ENCODE results near the gene ALDH16A1. TPM values are rescaled to one million over a fixed set of nuclear protein-coding genes. Genes with fewer than 3 reads are reported as not detected.

ALDH16A1 gene
- total and polyA plus RNA-seq, 10 of the 15 experiments (the other 5 are each of a cell fraction or from before 2014, with no cell fraction given) = 1.7 to 49.3 (median 18.1) TPM

DNA sequence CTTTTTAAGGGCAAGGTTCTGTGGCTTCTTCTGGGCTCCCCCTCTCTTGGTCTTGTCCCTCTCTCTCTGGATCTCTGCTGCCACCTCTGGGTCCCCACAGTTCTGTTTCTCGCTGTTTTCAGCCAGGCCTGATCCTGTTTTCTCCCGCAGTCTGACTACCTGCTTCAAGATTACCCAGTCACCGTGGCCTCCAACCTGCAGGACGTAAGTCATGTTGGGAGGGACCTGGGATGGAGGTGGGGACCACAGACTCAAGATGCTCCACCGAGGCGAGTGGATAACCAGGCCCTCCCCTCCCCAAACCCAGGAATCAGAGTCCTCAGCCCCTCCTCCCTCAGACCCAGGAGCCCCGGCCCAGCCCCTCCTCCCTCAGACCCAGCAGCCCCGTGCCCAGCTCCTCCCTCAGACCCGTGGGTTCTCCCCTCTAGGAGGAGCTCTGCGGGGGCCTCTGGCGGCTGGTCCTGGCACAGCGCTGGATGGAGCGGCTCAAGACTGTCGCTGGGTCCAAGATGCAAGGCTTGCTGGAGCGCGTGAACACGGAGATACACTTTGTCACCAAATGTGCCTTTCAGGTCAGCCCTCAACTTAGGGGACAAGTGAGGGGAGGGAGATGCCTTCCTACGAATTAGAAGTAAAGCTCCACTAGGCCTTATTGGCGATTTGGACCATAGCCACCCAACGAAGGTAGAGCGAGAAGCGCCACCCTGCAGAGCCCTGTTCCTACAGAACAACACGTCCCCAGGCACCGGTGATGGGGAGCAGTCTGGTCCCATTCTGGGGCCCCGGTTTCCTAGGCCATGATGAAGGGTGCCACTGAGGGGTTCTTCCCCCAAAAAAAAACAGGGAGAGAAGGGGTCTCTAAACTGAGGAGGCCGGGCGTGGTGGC lies 23.2 kb downstream of the ALDH16A1 start:
- POLR2A ChIA-PET = interaction anchor here (1.3 kb wide), 1 partner anchor 23 kb away, joined by 5 read pairs; the partner anchor contains the start of gene ALDH16A1
- SMC1A ChIA-PET (ENCODE audit: uncharacterized antibody, unreplicated experiment) = interaction anchor here (0.7 to 1.5 kb wide), 2 partner anchors 24 to 250 kb away, joined by 4 to 5 read pairs; partner anchors contain the start of gene PIH1D1

More for the DNA sequence above, 23.2 kb downstream of the ALDH16A1 start:
- Histone ChIP-seq H3K9ac (ENCODE audit: control insufficient read depth, insufficient read depth, low read length) (no peak overlapping the region), H3K4me2 (ENCODE audit: control insufficient read depth, insufficient read depth) (no peak overlapping the region; the same call in 1 of the 2 replicates), H4K20me1 (ENCODE audit: control insufficient read depth, insufficient read depth) (no peaks in the 10 kb centered on the region), H2AFZ (ENCODE audit: control insufficient read depth, low read depth, low read length) (no peak overlapping the region), H3K4me3 (no peak overlapping the region), H3K27ac (ENCODE audit: control insufficient read depth, insufficient read depth) (no peak overlapping the region), H3K9me3 (replicated peaks; ENCODE audit: control insufficient read depth, insufficient read depth, low read length) (no peaks in the 10 kb centered on the region), H3K79me2 (ENCODE audit: control insufficient read depth, insufficient read depth, low read length) (no peaks in the 10 kb centered on the region), H3K4me1 (ENCODE audit: control insufficient read depth, insufficient read depth, low read length) (peaks cover 13% of the 10 kb centered on the region), H3K36me3 (ENCODE audit: control insufficient read depth in 2 of 2, insufficient read depth in 2 of 2, low read length in 1 of 2) (no peaks in the 10 kb centered on the region), H3K27me3 (replicated peaks in 1 of 2; ENCODE audit: control insufficient read depth in 2 of 2, insufficient read depth in 2 of 2, low read length in 1 of 2) (no peaks in the 10 kb centered on the region)
- no TSS peak for BruUV-seq (replicated peaks)
- intact Hi-C loops (cut with micrococcal nuclease; ENCODE audit: unreplicated experiment) (no loop called here), in situ Hi-C loops (cut with MboI) (no loop called here)
- peak; percentile 52 for ATAC-seq
- DNase-seq (ENCODE audit: low read depth, low spot score) = no peak
- no peak for FAIRE-seq
- RAD21 ChIA-PET (ENCODE audit: unreplicated experiment) = interaction anchor here (0.8 to 1.0 kb wide), 2 partner anchors 33 to 71 kb away, joined by 4 read pairs; no protein-coding TSS in a partner anchor
- CTCF ChIA-PET = interaction anchor here (0.9 to 1.9 kb wide), 4 partner anchors 9 to 71 kb away, joined by 3 to 6 read pairs (median 4); no protein-coding TSS in a partner anchor
- peak; percentile 35 to 53 (median 46) for TF ChIP-seq CTCF (IDR thresholded peaks at IDR 0.05 in 2 of 3, conservative IDR thresholded peaks at IDR 0.05 in 1 of 3; ENCODE audit: control insufficient read depth in 2 of 3, extremely low read depth in 1 of 3, insufficient read depth in 1 of 3, low read depth in 3 of 3, low read length in 3 of 3)
- TF ChIP-seq, protein P1, sequence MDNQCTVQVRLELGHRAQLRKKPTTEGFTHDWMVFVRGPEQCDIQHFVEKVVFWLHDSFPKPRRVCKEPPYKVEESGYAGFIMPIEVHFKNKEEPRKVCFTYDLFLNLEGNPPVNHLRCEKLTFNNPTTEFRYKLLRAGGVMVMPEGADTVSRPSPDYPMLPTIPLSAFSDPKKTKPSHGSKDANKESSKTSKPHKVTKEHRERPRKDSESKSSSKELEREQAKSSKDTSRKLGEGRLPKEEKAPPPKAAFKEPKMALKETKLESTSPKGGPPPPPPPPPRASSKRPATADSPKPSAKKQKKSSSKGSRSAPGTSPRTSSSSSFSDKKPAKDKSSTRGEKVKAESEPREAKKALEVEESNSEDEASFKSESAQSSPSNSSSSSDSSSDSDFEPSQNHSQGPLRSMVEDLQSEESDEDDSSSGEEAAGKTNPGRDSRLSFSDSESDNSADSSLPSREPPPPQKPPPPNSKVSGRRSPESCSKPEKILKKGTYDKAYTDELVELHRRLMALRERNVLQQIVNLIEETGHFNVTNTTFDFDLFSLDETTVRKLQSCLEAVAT (IDR thresholded peaks at IDR 0.05) = peak; percentile 84
- TF ChIP-seq POLR2AphosphoS2 (IDR thresholded peaks at IDR 0.05; ENCODE audit: low read depth, low read length) = no peak
- no peak for TF ChIP-seq BCL11A (IDR thresholded peaks at IDR 0.05; ENCODE audit: low read depth, low read length)
- 0 out of 2 replicates have a peak, but pooled peaks have one; percentile 56 for TF ChIP-seq ZBTB33 (IDR thresholded peaks at IDR 0.05)
- TF ChIP-seq TCF12 (IDR thresholded peaks at IDR 0.05; ENCODE audit: low read depth, low read length) = no peak
- TF ChIP-seq MYC (IDR thresholded peaks at IDR 0.05; ENCODE audit: insufficient read depth, insufficient read length, insufficient replicate concordance, low read length, severe bottlenecking) = no peak
- no peak for TF ChIP-seq SMARCA5 (IDR thresholded peaks at IDR 0.05)
- no peak for TF ChIP-seq CEBPZ (IDR thresholded peaks at IDR 0.05; ENCODE audit: low read depth, low read length)
- peak; percentile 17; the same call in 1 of the 2 replicates for TF ChIP-seq RAD21 (IDR thresholded peaks at IDR 0.05; ENCODE audit: insufficient read depth, low read depth, low read length)
- WGBS (ENCODE audit: insufficient coverage, insufficient replicate concordance, low lambda C conversion rate, missing lambda C conversion rate) = 75% methylated on average over 25 of the region's 27 CpGs

Measured in GM12878 (cell line).